Measurements from ENCODE around the gene SCARF2. TPM values are rescaled to one million over a fixed set of nuclear protein-coding genes. Genes with fewer than 3 reads are reported as not detected.

SCARF2 gene
- total RNA-seq, 6 donors from 2014 or later = 10.1 to 36.7 (median 16.1) TPM

DNA sequence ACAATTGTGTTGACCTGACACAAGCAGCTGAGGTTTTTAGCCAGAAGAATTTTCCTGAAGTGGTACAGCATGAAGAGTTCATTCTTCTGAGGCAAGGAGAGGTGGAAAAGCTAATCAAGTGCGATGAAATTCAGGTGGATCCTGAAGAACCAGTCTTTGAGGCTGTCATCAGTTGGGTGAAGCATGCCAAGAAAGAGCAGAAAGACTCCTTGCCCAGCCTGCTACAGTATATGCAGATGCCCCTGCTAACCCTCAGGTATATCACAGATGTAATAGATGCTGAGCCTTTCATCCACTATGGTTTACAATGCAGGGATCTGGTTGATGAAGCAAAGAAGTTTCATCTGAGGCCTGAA, 12.9 kb upstream of the SCARF2 start:
- Histone ChIP-seq H3K27ac (no peak overlapping the region), H3K27me3 (no peaks in the 10 kb centered on the region), H3K4me1 (no peaks in the 10 kb centered on the region), H3K36me3 (peaks cover 0 to 28% (median 11%) of the 10 kb centered on the region in 4 donors), H3K9me3 (no peaks in the 10 kb centered on the region), H3K4me3 (no peak overlapping the region)
- TF ChIP-seq, protein P1, sequence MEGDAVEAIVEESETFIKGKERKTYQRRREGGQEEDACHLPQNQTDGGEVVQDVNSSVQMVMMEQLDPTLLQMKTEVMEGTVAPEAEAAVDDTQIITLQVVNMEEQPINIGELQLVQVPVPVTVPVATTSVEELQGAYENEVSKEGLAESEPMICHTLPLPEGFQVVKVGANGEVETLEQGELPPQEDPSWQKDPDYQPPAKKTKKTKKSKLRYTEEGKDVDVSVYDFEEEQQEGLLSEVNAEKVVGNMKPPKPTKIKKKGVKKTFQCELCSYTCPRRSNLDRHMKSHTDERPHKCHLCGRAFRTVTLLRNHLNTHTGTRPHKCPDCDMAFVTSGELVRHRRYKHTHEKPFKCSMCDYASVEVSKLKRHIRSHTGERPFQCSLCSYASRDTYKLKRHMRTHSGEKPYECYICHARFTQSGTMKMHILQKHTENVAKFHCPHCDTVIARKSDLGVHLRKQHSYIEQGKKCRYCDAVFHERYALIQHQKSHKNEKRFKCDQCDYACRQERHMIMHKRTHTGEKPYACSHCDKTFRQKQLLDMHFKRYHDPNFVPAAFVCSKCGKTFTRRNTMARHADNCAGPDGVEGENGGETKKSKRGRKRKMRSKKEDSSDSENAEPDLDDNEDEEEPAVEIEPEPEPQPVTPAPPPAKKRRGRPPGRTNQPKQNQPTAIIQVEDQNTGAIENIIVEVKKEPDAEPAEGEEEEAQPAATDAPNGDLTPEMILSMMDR (IDR thresholded peaks at IDR 0.05) = no peak
- TF ChIP-seq EP300 (IDR thresholded peaks at IDR 0.05) (no peak), POLR2A (IDR thresholded peaks at IDR 0.05) (no peak), POLR2AphosphoS5 (IDR thresholded peaks at IDR 0.05) (no peak)
- ATAC-seq (ENCODE audit: low FRiP score in 2 of 2) (no peak), DNase-seq (no peak)
- WGBS, 2 donors = 88 to 90% methylated on average over 1 of the region's 1 CpG

DNA sequence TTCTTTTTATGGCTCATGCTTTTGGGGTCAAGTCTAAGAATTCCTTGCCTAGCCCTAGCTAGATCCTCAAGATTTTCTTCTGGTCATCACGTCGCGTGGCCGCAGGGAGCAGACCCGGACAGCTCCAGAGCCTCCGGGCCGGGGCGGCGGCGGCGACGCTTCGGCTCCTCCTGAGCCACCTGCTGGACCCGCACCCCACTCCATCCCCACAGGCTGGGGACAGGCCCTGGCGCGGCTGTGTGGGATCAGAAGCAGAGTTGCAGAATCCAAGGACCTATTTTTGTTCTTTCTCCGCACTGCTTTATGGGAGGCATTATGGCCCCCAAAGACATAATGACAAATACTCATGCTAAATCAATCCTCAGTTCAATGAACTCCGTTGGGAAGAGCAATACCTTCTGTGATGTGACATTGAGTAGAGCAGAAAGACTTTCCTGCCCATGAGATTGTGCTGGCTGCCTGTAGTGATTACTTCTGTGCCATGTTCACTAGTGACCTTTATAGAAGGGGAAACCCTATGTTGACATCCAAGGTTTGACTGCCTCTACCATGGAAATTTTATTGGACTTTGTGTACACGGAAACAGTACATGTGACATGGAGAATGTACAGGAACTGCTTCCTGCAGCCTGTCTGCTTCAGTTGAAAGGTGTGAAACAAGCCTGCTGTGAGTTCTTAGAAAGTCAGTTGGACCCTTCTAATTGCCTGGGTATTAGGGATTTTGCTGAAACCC, 12.4 kb upstream of the SCARF2 start:
- Histone ChIP-seq H3K9me3 (no peaks in the 10 kb centered on the region), H3K27ac (no peak overlapping the region), H3K4me3 (no peak overlapping the region), H3K36me3 (peaks cover 3 to 31% (median 13%) of the 10 kb centered on the region in 4 donors), H3K4me1 (no peaks in the 10 kb centered on the region), H3K27me3 (no peaks in the 10 kb centered on the region)
- DNase-seq = peak in 1 of 2 donors; percentile 75
- no peak for ATAC-seq (ENCODE audit: low FRiP score in 2 of 2)
- 94 to 95% methylated on average over 19 of the region's 19 CpGs for WGBS, 2 donors
- TF ChIP-seq, protein P1 (IDR thresholded peaks at IDR 0.05) = no peak
- no peak for TF ChIP-seq POLR2A (IDR thresholded peaks at IDR 0.05)
- TF ChIP-seq POLR2AphosphoS5 (IDR thresholded peaks at IDR 0.05) = no peak
- TF ChIP-seq EP300 (IDR thresholded peaks at IDR 0.05) = no peak

DNA sequence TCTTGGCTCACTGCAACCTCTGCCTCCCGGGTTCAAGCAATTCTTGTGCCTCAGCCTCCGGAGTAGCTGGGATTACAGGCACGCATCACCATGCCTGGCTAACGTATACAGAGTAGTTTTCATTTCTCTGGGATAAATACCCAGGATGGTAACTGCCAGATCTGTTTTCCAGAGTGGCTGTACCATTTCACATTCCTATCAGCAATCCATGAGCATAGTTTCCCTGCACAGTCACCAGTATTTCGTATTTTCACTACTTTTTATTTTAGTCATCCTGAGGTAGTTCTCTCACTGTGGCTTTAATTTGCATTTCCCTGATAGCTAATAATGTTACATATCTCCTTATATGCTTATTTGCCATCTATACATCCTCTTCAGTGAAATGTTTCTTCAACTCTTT, 11.0 kb upstream of the SCARF2 start:
- Histone ChIP-seq H3K27ac (no peak overlapping the region), H3K27me3 (no peaks in the 10 kb centered on the region), H3K4me1 (no peaks in the 10 kb centered on the region), H3K9me3 (no peaks in the 10 kb centered on the region), H3K4me3 (no peak overlapping the region), H3K36me3 (peaks cover 3 to 34% (median 18%) of the 10 kb centered on the region in 4 donors)
- TF ChIP-seq EP300 (IDR thresholded peaks at IDR 0.05) = no peak
- TF ChIP-seq POLR2A (IDR thresholded peaks at IDR 0.05) = no peak
- TF ChIP-seq, protein P1 (IDR thresholded peaks at IDR 0.05) = no peak
- no peak for TF ChIP-seq POLR2AphosphoS5 (IDR thresholded peaks at IDR 0.05)
- ATAC-seq (ENCODE audit: low FRiP score in 2 of 2) = no peak
- DNase-seq = no peak
- WGBS, 2 donors = 95 to 96% methylated on average over 5 of the region's 5 CpGs

DNA sequence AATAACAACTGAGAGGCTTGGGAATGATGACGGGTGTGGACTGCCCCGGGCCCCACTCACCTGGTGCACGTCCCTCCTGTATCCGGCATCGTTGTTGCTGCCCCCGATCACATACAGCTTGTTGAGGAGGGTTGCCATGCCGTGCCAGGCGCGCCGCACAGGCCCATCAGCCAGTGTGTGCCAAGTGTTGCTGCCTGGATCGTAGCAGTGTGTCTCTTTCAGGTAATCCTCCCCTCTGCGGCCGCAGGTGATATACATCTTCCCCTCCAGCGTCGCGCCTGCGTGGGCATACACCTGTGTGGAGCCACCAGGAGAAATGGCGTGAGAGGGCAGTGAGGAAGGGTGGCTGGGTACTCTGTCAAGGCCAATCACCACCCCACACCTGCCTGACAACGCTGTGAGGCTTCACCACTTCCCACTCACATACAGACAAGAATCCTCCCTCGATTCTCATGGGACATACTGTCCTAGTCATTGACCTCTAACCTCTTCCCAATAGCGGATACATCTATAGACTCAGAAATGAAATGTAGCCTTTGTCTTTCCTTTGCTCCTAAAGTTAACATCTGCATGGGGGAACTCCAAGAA, 8.9 kb upstream of the SCARF2 start:
- peaks cover 0 to 9% (median 4%) of the 10 kb centered on the region in 4 donors for H3K4me1 ChIP-seq
- no peak for TF ChIP-seq POLR2AphosphoS5 (IDR thresholded peaks at IDR 0.05)
- TF ChIP-seq, protein P1 (IDR thresholded peaks at IDR 0.05) = no peak
- TF ChIP-seq POLR2A (IDR thresholded peaks at IDR 0.05) = no peak
- no peak for TF ChIP-seq EP300 (IDR thresholded peaks at IDR 0.05)
- DNase-seq (peak in 1 of 2 donors; percentile 70), ATAC-seq (ENCODE audit: low FRiP score in 2 of 2) (no peak)
- WGBS, 2 donors = 96% methylated on average over 20 to 21 of the region's 21 CpGs
- no peak overlapping the region for H3K27ac ChIP-seq
- no peak overlapping the region for H3K4me3 ChIP-seq
- no peaks in the 10 kb centered on the region for H3K27me3 ChIP-seq
- peaks cover 3 to 40% (median 22%) of the 10 kb centered on the region in 4 donors for H3K36me3 ChIP-seq
- H3K9me3 ChIP-seq = no peaks in the 10 kb centered on the region
